GM19452 (cell line): ENCODE measurements around the gene HPSE.

Experiments
- ATAC-seq: cut with Tn5 transposase; IDR thresholded peaks from one replicate; pipeline ENCODE4 v1.9.1; 2021; ENCODE audit not compliant: unreplicated experiment

Gene HPSE

DNA sequence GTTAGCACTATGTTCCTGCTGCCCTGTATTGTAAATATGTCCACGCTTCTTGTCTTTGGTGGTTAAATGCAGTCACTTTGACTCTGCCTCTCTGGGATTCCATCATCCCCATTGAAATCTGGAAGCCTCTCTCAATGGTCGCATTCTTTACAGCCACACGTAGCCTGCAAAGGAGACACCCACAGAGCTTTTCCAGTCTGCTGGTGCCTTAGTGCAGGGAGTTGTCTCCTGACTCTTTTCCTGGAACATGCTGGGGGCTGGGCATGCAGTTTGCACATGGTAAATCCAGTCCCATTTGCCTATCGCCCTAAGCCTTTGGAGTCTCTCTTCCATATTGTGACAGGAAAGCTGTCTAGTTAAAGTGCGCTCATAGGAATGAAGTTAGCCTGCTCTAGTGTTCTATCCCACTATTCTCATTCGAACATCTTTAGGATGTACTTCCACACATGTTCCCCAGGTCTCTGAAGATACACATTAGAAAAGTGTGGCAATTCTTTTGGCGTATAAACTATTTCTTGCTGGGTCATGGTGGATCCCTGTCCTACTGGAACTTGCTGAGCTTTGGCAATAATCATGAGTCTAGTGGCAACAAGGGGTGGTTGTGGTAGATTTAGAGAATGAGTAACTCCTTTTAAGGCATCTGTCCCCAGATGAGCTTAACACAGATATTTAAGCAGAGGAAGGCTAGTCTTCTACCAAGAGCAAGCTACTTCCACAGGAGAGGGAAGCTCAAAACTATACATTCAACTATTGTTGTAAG, 83.8 kb downstream of the HPSE start:
- ATAC-seq = no peak

DNA sequence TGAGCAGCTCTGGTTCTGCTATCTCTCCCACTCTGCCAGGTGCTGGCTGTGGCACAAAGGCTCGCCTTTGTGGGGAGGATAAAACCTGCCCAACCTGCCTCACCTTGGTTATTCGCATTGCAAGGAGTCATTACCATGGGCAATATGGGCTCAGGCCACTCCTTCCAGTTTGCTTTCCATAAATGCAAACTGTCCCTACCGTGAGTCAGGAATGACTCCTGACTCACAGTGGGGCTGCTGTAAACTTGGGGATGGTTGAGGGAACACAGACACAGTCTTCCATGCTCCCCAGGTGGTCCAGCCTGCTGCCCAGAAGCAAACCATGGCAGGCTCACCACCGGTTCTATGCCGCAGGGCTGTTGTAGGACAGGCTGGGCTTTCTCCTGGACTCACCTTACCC, 86.2 kb downstream of the HPSE start:
- ATAC-seq = no peak

DNA sequence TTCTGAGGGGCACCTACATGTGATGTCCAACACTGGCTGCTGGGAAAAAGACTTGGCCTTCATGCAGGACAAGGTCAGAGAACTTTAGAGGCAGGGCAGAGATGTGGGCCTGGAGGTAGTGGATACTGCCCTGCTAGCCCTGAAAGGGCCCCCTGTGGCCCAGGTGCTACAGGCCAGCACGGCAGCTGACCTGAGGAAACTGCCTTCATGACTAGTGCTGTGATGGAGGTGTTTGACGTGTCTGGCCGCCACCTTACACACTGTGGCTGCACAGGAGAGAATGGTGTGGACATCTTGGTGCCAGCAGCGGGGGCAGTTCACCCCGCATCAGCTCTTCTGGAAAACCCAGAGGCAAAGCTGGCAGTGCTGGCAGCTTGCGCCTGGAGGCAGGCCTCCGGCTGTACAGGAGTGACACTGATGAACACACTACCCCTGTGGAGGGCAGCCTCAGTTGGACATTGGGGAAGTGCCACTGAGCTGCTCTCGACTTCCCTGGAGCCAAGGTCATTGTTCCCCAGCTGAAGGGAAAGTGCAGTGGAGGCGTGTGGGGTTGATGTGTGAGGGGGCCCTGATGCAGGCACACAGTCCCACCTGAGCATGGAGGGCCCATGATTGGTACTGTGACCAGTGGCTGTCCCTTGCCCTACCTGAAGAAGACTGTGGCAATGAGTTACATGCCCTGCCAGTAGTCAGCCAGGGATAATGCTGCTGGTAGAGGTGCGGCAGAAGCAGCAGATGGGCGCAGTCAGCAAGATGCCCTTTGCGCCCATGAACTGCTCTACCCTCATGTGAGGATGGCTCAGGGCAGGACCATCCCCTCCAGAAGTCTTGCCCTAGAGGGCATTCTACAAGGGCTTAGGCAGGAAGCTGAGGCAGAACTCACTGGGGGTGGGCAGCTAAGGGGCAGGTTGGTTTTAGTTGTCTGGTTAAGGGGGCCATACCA, 87.0 kb downstream of the HPSE start:
- ATAC-seq = no peak
